Fibroblast of lung (primary cell): ENCODE results near the gene FAM184B. TPM values are rescaled to one million over a fixed set of nuclear protein-coding genes. Genes with fewer than 3 reads are reported as not detected.

Source experiments
- DNase-seq, 2 donors: peaks; one replicate each; pipeline versions ENCODE4 v3.0.0 to v3.0.0-alpha.2; 2010; ENCODE audit warnings: low read depth in 2 of 2
- H2AFZ ChIP-seq: 2 replicates; pipeline ENCODE4 v1.5.1; 2012; ENCODE audit warnings: low read length, control low read depth, inconsistent platforms
- H3K27ac ChIP-seq: 2 replicates; pipeline ENCODE4 v1.5.1; 2011; ENCODE audit warnings: low read length, control low read depth; ENCODE audit not compliant: insufficient read depth
- H3K27me3 ChIP-seq: 2 replicates; pipeline ENCODE4 v1.5.1; 2011; ENCODE audit warnings: mild to moderate bottlenecking, low read length; ENCODE audit not compliant: control insufficient read depth, insufficient read depth
- H3K36me3 ChIP-seq: 2 replicates; pipeline ENCODE4 v1.5.1; 2011; ENCODE audit warnings: low read length; ENCODE audit not compliant: control insufficient read depth, insufficient read depth
- H3K4me1 ChIP-seq: 2 replicates; pipeline ENCODE4 v1.5.1; 2011; ENCODE audit warnings: low read length; ENCODE audit not compliant: control insufficient read depth, insufficient read depth; ENCODE audit errors: extremely low read depth
- H3K4me2 ChIP-seq: 2 replicates; pipeline ENCODE4 v1.5.1; 2011; ENCODE audit warnings: low read length, control low read depth; ENCODE audit not compliant: insufficient read depth; ENCODE audit errors: extremely low read depth
- H3K4me3 ChIP-seq, 4 experiments: fragments of 200-600 bp in 1 of 4; sonication (generic) in 1 of 4; replicated peaks in 1 of 4; 2 replicates each; pipeline ENCODE4 v1.5.1; 2011 to 2016; ENCODE audit warnings: low read length in 4 of 4, low read depth in 3 of 4, mild to moderate bottlenecking in 3 of 4, control low read depth in 2 of 4, inconsistent platforms in 1 of 4, mixed read lengths in 1 of 4; ENCODE audit not compliant: insufficient read depth in 1 of 4; ENCODE audit errors: control extremely low read depth in 1 of 4
- H3K79me2 ChIP-seq: 2 replicates; pipeline ENCODE4 v1.5.1; 2012; ENCODE audit warnings: mild to moderate bottlenecking, low read length, inconsistent platforms; ENCODE audit not compliant: control insufficient read depth, insufficient read depth
- H3K9ac ChIP-seq: 2 replicates; pipeline ENCODE4 v1.5.1; 2011; ENCODE audit warnings: mild to moderate bottlenecking, low read length, control low read depth; ENCODE audit not compliant: insufficient read depth
- H3K9me3 ChIP-seq: 2 replicates; pipeline ENCODE4 v1.5.1; 2012; ENCODE audit warnings: low read depth, low read length; ENCODE audit not compliant: control insufficient read depth, insufficient read depth
- H4K20me1 ChIP-seq: 2 replicates; pipeline ENCODE4 v1.5.1; 2011; ENCODE audit warnings: low read length; ENCODE audit not compliant: control insufficient read depth, insufficient read depth; ENCODE audit errors: extremely low read depth
- CTCF ChIP-seq, 2 donors: IDR thresholded peaks in 1 of 2; conservative IDR thresholded peaks in 1 of 2; 1 replicate in 1 of 2; 2 replicates in 1 of 2; pipeline ENCODE4 v1.5.1; 2011 to 2012; ENCODE audit warnings: low read length in 2 of 2, control low read depth in 1 of 2, inconsistent platforms in 1 of 2, low read depth in 1 of 2, mild to moderate bottlenecking in 1 of 2
- EZH2 ChIP-seq: IDR thresholded peaks from 2 replicates; pipeline ENCODE4 v1.5.1; 2012; ENCODE audit warnings: low read length, control low read depth, mild to moderate bottlenecking; ENCODE audit errors: missing control alignments
- polyA plus RNA-seq, 2 donors: library from polyadenylated mRNA; depleted of rRNA in 1 of 2; stranded (reverse) in 1 of 2; unstranded in 1 of 2; fragments of >200 nt; gene quantifications; 2 replicates each; pipeline ENCODE4 v1.2.1, GENCODE V29; 2011 to 2012; ENCODE audit warnings: missing spikeins in 1 of 2
- total RNA-seq: library from RNA; depleted of rRNA; stranded (reverse); fragments of >200 nt; gene quantifications from 2 replicates; pipeline ENCODE4 v1.2.1, GENCODE V29; 2014

The FAM184B gene
- total and polyA plus RNA-seq, 2 donors (not counting 1 experiment from before 2014, with no cell fraction given) = not detected

- Histone ChIP-seq H3K79me2 (no peaks in the 10 kb centered on the region), H3K27ac (no peak overlapping the region), H4K20me1 (no peaks in the 10 kb centered on the region), H3K9ac (no peak overlapping the region), H3K36me3 (no peaks in the 10 kb centered on the region), H3K4me1 (no peaks in the 10 kb centered on the region), H3K4me3 (no peak overlapping the region), H3K27me3 (peaks cover 2% of the 10 kb centered on the region), H2AFZ (no peak overlapping the region), H3K9me3 (no peaks in the 10 kb centered on the region), H3K4me2 (no peak overlapping the region)
- no peak for DNase-seq
- no peak for TF ChIP-seq EZH2
- no peak for TF ChIP-seq CTCF (conservative IDR thresholded peaks at IDR 0.05 in 1 of 2, IDR thresholded peaks at IDR 0.05 in 1 of 2; ENCODE audit: low read depth in 1 of 2, low read length in 2 of 2)
These were observed 115.6 kb downstream of the FAM184B start for GRCh38 chr4:17665852-17666251.

GRCh38 chr4:17665346-17665745 lies 116.1 kb downstream of the FAM184B start:
- Histone ChIP-seq H4K20me1 (no peaks in the 10 kb centered on the region), H2AFZ (no peak overlapping the region), H3K36me3 (no peaks in the 10 kb centered on the region), H3K27ac (no peak overlapping the region), H3K27me3 (peaks cover 2% of the 10 kb centered on the region), H3K4me3 (no peak overlapping the region), H3K9me3 (no peaks in the 10 kb centered on the region), H3K79me2 (no peaks in the 10 kb centered on the region), H3K9ac (no peak overlapping the region), H3K4me2 (no peak overlapping the region), H3K4me1 (no peaks in the 10 kb centered on the region)
- TF ChIP-seq EZH2 (no peak), CTCF (conservative IDR thresholded peaks at IDR 0.05 in 1 of 2, IDR thresholded peaks at IDR 0.05 in 1 of 2; ENCODE audit: low read depth in 1 of 2, low read length in 2 of 2) (no peak)
- no peak for DNase-seq

GRCh38 chr4:17664755-17665154 lies 116.7 kb downstream of the FAM184B start:
- H3K79me2 ChIP-seq = no peaks in the 10 kb centered on the region
- H3K36me3 ChIP-seq = no peaks in the 10 kb centered on the region
- no peak overlapping the region for H3K4me3 ChIP-seq
- no peak overlapping the region for H3K9ac ChIP-seq
- no peak overlapping the region for H3K4me2 ChIP-seq
- H3K9me3 ChIP-seq = no peaks in the 10 kb centered on the region
- no peak overlapping the region for H3K27ac ChIP-seq
- H3K27me3 ChIP-seq = peaks cover 2% of the 10 kb centered on the region
- DNase-seq = no peak
- no peaks in the 10 kb centered on the region for H4K20me1 ChIP-seq
- no peaks in the 10 kb centered on the region for H3K4me1 ChIP-seq
- TF ChIP-seq CTCF (conservative IDR thresholded peaks at IDR 0.05 in 1 of 2, IDR thresholded peaks at IDR 0.05 in 1 of 2; ENCODE audit: low read depth in 1 of 2, low read length in 2 of 2) = no peak
- TF ChIP-seq EZH2 = no peak
- H2AFZ ChIP-seq = no peak overlapping the region
